Prostate gland (tissue), 2 donors: ENCODE measurements around the gene FGF11.

Experiments
- CTCF ChIP-seq, 4 experiments: fragments of 200-600 bp in 2 of 4; fragments of 450-650 bp in 2 of 4; sonication (generic) in 2 of 4; IDR thresholded peaks; 1 replicate in 3 of 4; 2 replicates in 1 of 4; pipeline ENCODE4 v1.5.1; 2016 to 2019; ENCODE audit warnings: antibody characterized with exemption in 4 of 4, mild to moderate bottlenecking in 2 of 4, moderate library complexity in 2 of 4
- POLR2A ChIP-seq: fragments of 450-650 bp; IDR thresholded peaks from one replicate; pipeline ENCODE4 v1.6.1; 2016; ENCODE audit warnings: antibody characterized with exemption, mild to moderate bottlenecking

DNA sequence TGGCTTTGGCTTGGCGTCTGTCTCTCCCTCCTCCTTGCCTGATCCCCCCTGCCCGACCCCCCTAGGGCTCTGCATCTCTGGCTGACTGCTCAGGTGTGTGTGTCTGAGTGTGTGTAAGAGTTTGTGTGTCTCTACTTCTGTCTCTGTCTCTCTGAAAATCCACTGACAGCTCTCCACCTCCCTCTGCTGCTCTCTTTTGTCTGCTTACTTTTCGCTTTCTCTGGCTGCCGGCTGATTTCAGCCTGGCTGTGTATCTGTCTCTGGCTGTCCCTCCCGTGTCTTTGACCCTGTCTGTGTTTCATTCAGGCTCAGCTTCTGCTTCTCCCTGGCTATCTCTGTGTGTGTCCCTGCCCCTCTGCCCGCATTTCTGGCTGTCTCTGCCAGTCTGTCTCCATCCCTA lies 23.0 kb upstream of the FGF11 start:
- TF ChIP-seq POLR2A (no peak), CTCF (IDR thresholded peaks at IDR 0.05) (no peak)
